NCI-H187 (cell line): ENCODE results near the gene INPP5E.

Experiments
- DNase-seq, 2 experiments: peaks; one replicate each; lab custom pipeline; 2025; lab: John Stamatoyannopoulos, UW

The INPP5E gene, protein sequence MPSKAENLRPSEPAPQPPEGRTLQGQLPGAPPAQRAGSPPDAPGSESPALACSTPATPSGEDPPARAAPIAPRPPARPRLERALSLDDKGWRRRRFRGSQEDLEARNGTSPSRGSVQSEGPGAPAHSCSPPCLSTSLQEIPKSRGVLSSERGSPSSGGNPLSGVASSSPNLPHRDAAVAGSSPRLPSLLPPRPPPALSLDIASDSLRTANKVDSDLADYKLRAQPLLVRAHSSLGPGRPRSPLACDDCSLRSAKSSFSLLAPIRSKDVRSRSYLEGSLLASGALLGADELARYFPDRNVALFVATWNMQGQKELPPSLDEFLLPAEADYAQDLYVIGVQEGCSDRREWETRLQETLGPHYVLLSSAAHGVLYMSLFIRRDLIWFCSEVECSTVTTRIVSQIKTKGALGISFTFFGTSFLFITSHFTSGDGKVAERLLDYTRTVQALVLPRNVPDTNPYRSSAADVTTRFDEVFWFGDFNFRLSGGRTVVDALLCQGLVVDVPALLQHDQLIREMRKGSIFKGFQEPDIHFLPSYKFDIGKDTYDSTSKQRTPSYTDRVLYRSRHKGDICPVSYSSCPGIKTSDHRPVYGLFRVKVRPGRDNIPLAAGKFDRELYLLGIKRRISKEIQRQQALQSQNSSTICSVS

DNA sequence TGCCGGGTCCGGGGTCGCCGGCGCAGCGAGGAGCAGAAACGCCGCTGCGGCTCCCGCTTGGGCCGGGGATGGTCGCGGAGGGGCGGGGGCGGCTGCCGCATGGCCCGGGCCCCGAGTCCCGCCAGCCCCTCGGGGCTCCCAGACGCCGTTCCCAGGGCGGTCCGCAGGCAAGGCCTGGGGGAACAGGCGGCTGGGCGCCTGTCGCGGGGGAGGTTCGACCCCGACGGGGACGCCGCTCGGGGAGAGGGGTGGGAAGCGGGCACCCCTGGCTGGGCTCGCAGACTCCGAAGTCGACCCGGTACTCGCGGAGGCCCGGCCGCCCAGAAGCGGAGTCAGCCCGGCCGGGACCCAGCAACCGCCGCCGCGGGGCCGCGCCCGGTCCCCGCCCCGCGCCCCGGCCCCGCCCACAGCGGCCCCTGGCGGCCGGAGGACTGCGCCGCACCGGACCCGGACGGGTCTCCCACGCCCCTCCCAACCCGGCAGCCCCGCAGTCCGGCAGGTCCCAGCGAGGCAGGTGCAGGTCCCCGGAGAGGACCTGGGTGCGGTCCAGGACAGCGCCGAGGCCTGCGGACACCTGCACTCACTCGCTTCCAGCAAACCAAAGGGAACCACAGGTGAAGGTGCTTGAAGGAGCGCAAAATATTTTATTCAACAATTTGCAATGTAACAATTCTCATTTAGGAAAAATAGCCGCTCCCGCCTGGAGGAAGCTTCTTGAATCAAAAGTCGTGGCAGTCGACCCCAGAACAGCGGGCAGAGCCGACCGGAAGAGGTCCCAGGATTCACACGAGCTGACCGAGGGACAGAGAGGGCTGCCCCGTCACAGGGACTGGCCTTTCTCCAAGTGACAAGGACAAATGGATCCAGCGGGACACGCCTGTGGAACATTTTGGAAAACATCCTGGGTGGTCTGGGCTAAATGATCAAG lies at the start of gene INPP5E:
Gene INPP5E (minus strand): TSS at position 365 of the 928 bp plus-strand sequence. CDS start 426 bp downstream, outside the sequence.
- peak in 1 of 2 experiments; percentile 15 for DNase-seq

DNA sequence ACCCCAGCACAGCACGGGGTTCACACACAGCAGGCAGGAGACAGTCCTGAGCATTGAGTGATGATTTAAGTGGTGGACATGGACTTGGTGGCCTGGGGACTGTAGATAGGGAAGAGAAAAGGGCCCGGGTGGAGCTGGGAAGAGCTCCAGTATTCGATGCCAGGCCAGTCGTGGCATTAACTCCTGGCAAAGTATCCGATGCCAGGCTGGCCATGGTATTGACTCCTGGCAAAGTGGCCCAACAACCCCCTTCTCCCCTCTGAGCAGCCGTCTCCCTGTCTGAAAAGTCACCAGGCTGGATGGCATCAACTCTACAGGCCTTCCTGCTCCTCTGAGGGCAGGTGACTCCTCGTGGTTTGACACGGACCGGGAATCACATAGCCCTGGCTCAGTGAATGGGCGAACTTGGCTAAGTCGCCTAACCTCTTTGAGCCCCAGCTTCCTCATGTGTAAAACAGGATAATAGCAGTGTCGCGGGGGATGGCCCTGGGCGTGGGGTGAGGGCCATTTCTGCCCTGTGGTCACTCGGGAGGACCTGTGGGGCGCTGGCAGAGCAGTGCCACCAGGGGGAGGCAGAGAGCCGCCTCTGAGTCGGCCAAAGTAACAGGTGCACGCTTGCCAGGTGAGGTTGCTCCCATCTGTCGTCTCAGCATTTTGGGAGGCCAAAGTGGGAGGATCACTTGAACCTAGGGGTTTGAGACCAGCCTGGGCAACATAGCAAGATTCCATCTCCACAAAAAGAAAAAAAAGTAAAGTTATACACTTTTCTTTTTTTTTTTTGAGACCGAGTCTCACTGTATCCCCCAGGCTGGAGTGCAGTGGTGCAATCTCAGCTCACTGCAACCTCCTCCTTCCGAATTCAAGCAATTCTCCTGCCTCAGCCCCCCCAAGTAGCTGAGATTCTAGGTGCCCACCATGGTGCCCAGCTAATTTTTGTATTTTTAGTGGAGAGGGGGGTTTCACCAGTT lies 48.9 kb upstream of the INPP5E start:
- no peak for DNase-seq

DNA sequence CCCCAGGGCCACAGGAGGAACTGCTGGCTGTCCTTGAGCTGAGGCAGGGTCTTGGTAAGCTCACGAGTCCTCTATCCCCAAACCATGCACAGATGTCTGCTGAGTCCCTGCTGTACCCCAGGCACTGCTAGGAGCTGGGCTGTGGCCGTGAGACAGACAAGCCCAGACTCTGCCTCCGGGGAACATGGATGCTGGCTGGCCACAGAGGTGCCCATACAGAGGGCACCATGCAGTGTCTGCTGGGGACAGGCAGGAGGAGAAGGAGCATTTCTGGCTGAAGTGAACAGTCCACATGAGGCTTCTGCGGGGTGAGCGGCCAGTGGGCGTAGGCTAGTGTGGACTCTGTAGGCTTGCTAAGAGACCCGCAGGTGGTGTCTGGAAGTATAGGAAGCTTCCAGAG lies 48.0 kb upstream of the INPP5E start:
- DNase-seq = no peak

DNA sequence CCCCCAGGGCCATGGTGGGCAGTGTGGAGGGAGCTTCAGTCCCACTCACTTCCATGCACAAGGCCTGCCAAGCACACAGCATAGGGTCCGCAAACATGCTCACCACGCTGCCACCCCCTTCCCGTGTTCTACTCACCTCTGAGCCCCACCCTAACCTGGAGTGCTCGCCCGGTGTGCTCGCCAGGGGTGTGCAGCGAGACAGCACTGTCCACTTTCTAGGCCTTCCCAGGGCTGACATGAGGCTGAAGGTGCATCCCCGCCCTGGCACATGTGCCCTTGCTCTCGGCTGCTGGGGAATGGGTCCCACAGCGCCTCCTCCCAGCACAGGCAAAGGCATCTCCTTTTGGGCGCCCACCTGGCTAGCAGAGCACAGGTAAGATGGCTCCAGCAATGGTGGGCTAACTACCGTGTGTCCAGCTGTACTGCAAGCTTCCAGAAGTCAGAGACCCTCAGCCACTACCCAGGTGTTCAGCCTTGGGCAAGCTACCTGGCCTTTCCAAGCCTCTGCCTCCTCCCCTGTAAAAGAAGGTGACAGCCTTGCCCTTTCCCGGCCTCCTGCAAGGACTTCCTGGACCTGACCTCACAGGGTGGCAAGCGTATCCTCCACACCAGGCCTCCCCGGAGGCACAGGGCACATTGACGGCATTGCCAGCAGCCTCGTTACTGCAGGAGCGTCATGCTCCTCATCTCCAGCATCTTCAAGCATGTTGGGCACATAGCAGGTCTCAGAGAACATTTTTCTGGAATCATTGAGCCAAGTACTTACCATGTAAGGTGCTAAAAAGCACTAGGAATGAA lies 47.4 kb upstream of the INPP5E start:
- no peak for DNase-seq

DNA sequence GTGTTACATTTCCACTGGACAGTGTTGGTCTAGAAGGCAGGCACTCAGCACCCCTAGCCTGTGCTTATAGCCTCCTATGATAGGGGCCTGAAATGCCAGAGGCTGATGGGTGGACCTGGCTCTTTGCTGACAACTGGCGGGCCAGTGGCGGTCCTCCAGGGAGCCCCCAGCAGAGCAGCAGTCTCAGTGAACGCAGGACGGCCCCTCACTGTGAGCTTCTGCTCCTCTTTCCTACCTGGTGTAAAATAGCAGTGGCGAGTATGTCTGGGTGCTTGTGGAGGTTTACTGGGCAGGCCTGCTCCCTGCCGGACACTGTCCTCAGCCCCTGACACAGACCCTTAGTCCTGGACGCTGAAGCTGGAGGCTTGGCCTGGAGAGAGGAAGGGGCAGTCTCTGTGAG lies 46.5 kb upstream of the INPP5E start:
- no peak for DNase-seq

DNA sequence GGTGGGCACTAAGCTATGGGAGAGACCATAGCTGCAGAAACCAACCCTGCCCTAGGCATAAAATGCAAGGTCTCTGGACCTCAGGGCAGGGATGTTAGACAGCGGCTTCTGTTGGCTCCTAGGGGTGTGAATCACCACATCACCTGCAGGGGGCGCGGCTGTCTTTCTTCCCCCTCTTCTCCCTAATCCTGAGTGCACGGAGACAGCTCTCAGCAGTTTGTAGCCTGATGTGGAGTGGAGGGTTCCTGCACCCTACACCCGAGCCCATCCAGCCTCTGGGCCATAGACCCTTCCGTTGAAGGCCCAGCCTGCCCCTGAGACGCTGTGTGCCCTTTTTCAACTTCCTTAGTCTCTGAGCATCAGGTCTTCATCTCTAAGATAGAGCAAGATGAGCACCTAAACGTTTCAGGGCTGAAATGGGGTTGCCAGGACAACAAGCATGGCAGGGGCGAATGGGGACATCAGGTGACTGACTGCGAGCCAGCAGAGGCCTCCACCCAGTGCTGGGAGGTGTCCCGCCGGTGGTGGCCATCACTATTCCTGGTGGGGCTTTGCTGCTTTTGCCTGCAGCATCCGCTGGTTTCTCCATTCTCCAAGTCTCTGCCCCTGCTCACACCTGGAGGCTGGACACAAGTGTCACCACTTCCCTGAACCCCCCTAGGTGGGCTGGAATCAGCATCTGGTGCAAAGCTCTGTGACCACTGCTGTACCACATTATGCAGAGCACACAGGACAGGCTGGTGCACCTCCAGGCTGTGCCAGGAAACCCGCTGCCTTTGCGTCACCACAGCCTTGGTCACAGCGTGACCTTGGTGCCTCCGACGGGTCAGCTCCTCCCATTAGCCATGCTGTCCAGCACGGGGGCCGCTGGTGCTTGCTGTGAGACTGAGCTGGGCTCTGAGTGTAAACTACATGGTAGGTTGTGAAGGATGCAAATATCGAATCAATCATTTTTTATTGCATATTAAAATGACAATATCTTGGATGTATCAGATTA lies 45.7 kb upstream of the INPP5E start:
- peak; percentile 36 to 44 for DNase-seq

DNA sequence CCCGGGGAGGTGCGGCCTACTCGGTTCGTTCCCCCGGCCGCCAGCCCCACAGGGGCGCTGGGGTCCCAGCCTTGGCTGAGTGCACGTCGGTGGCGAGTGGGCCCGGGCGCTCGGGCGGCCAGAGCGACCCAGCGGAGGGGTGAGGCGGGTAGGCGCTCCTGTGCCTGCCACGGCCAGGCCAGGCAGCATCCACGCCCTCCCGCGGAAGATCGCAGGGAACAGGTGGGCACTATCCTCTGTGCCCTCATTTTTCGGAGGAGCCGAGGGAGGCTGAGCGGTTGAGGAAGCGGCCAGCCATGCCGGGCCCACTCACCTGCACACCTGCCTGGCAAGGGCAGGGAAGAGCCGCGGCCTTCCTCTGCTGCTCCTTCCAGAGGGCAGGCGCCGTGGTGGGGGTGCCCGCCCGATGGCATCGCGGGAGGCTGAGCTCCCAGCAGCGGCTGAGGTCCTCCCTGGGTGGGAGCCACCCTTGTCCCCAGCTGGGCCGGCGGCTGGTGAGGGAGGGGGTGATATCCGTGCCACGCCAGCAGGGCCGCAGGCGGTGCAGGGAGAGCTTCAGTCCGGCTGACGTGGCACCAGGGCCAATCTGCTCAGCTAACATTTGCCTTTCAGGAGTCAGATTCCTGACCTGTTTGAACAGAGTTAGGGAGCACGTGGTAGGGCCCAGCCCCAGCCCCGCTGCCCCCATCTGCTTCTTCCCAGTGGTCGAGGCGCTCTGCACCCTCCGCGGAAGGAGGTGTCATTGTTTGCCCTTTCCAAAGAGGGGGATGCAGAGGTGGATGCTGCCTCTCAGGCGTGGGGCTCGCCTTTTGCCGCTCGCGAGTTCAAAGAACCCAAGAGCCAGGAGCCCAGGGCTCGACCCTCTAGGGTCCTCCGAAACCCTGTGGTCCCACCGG lies 44.8 kb upstream of the INPP5E start:
- DNase-seq = no peak

DNA sequence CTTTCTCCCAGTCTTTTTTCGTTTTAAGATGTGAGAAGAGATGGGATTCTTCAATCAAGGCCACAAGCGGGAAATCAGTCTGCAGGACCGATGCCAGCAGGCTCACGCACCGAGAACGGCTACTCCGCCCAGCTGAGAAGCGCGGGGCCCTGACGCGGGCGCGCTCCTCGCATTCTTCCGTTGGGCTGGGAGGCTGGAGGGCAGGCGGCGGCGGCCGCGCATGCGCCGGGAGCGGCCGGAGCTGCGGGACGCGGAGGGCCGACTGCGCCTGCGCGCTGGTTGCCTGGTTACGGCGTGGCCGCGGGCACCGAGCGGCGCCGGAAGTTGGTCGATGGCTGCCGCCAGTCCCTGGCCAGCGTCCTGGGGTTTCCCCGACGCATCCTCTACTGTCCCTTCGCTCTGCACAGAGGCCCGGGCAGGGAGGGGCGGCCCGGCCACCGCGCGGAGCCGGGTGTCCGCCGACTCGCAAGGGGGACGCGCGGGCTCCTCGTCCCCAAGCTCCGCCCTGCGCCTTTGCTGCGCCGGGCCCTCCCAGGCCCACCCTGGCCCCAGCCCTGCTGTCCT lies 44.0 kb upstream of the INPP5E start:
- peak; percentile 60 to 76 for DNase-seq

DNA sequence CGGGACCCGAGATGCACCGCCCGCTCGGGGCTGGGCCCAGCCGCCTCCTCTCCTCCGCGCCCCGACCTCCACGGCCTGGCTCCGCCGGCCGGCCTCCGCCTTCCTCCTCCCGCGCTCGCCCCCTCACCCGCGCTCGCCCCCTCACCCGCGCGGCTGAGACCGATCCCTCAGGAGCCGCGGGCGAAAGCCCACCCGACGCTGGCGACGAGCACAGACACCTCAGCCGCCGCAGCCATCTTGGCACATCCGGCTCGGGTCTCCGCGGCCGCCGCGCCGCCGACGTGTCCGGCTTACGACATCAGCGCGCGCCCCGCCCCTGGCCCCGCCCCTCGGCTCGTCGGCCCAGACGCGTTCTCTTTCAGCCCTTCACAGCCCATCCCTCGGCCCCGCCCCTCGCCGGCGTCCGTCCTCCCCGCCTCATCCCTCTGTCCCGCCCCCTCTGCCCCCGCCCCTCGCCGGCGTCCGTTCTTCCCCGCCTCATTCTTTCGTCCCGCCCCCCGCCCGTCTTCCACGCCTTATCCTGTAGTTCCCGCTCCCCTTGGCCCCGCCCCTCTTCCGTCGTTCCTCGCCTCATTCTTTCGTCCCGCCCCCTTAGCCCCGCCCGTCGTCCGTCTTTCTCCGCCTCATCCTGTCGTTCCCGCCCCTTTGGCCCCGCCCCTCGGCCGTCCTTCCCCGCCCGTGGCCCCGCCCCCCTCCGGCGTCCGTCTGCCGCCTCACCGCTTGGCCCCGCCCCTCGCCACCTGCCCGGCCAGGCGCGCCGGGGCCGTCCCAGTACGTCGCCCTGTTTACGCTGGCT lies 43.3 kb upstream of the INPP5E start, which contains the start of gene SEC16A:
Gene SEC16A (minus strand): TSS at position 248 of the 796 bp plus-strand sequence. CDS start 5,425 bp downstream, outside the sequence.
- peak; percentile 80 to 94 for DNase-seq

DNA sequence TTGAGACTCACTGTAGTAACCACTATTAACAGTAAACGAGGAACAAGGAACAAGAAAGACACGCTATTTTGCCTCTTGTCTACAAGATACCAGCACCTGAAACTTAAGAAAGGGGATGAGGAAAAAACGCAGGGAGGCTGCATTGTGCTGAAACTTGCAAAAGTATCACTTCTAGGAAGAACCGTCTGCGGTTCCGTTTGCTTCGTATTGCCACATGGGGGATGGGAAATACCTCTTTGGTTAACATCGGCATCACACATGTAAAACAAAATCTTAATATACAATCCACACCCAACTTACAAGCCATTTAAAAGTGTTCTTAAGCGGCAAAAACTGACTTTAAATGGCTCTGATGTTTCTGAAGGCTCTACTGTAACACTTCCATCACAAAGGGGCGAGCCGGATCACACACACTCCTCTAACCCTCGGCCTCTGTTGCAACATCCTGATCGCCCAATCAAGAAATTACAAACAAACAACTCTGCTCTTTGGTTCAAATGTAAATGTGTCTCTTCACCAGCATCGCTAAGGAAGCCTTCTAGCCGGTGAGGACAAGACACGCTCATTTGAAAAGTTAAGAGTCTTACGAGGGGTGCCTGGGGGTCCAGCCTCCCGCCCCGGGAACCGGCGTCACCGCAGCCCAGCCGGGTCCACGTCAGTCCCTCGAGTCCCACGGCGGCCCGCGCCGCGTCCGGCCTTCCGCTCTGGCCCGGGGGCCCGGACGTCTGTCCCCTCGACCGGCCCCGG lies 42.6 kb upstream of the INPP5E start:
- no peak for DNase-seq

DNA sequence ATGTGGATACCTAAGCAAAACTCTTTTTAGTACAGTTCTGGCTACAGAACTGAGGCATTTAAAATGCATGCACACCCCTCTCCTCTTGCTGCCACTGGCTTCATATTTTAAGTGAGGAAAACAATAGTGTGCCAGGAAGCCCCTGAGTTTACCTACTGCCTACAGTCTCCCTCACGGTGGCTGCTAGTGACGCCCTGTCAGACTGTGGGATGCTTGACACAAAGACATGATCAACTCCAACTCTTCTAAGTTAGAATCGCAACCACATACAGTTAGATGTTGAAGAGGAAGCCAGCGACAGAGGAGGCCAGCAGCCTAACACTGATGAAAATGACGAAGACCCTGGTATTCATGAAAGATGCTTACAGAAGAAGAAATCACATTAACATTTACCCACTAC lies 41.9 kb upstream of the INPP5E start:
- no peak for DNase-seq

DNA sequence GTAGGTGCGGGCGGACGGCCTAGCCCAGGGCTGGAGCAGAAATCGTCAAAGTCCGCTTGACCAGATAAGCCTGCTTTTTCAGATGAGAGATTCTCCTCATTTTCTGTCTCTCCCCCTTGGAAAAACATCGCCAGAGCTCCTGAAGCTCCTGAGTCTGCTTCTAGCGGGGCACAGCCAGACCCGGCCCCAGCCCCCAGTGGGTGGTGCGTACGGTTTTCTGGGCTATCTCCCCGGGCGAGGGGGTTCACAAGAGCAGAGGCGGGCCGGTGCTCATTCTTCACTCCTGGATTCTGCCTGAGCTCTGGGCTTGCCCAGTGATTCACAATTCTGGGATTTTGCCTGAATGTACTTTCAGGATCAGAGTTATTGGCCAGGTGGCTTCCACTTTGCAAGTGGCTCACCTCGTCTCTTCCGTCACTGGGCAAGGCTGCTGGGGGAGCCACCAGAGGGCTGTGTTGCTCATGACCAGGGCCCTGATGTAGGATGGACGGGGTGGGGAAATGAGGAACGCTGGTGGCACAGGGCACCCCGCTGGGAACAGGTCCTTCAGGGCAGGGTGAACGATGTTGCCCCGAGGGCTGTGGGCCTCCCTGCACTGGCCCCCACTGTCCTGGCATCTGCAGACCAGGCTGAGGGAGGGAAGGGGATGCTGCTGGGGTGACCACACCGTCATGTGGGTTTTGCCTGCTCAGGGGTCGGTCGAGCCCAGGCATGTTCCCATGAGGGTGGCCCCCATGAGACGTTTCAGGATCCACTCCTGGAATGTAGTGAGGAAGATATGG lies 36.9 kb upstream of the INPP5E start:
- DNase-seq = no peak

DNA sequence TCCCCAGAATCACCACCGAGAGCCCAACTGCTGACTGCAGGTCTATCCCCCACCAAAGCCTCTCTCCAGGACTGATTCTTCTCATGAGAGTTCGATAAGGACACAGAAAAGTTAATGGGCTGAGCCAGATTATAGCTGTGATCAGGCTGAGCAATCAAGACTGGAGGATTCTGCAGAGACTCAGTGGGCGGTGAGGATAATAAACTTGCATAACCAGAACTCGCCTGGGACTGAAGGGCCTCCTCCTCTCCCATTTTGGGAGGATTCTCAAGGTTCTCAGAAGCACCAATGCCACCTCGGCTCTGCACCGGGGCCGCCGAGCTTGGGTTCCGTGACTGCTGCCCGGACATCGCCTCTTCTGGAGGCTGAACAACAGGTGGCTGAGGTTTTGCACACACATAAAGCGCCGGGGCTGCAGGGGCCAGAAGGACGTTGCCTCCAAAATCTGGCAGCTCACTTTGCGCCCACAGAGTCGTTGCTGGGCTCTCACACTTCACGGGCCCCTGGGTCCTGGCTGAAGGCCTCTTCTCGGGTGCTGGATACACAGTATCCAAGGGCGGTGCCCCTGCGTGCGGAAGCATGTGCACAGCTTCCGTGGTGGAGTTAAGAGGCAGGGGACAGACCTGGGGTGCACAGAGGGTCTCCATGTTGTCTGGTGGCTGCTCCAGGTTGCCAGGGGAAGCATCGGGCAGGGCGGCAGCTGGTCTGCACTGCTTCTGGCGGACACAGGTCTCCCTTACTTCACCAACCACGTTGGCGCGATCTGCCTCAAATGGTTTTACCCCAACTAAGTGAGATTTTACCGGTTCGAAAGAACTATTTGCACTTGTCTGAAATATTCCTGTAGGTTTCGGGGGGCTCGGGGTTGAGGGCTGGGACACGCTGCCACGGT lies 35.6 kb upstream of the INPP5E start:
- no peak for DNase-seq

DNA sequence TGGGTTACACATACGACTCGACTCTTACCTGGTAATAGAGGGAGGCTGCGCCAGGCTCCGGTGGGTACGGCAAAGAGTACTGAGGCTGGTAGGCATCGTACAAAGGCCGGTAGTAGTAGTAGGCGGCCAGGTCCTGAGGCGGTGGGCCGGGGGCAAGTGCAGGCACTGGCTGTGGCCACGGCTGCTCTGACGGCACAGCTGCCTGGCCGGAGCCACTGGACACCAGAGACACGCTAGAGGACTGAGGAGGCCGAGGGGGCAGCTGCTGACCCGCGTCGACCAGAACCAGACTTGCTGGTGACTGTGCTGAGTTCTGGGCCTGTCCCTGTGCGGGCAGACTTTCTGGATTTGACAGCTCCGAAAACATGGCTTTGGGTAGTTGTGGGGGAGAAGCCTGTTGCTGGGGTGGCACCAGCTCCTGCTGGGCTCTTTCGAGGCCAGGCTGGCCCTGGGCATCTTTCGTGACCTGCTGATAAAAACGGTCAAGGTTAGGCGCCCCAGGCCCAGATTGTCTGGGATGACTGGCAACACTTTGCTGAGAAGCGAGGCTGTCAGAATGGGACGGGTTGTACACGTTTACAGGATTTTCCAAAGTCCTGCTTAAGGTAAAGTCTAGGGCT lies 34.5 kb upstream of the INPP5E start:
- no peak for DNase-seq
